ENCODE results near the gene FBXL3.
A peak's percentile ranks its signal among the peaks of the same experiment; 100 is the strongest.

FBXL3 gene, protein sequence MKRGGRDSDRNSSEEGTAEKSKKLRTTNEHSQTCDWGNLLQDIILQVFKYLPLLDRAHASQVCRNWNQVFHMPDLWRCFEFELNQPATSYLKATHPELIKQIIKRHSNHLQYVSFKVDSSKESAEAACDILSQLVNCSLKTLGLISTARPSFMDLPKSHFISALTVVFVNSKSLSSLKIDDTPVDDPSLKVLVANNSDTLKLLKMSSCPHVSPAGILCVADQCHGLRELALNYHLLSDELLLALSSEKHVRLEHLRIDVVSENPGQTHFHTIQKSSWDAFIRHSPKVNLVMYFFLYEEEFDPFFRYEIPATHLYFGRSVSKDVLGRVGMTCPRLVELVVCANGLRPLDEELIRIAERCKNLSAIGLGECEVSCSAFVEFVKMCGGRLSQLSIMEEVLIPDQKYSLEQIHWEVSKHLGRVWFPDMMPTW
- long read RNA-seq, partial matches to known transcripts, result 3 of 10 reads
- long read RNA-seq, other reads (novel, unspliced or antisense), result 5 of 10 reads

DNA sequence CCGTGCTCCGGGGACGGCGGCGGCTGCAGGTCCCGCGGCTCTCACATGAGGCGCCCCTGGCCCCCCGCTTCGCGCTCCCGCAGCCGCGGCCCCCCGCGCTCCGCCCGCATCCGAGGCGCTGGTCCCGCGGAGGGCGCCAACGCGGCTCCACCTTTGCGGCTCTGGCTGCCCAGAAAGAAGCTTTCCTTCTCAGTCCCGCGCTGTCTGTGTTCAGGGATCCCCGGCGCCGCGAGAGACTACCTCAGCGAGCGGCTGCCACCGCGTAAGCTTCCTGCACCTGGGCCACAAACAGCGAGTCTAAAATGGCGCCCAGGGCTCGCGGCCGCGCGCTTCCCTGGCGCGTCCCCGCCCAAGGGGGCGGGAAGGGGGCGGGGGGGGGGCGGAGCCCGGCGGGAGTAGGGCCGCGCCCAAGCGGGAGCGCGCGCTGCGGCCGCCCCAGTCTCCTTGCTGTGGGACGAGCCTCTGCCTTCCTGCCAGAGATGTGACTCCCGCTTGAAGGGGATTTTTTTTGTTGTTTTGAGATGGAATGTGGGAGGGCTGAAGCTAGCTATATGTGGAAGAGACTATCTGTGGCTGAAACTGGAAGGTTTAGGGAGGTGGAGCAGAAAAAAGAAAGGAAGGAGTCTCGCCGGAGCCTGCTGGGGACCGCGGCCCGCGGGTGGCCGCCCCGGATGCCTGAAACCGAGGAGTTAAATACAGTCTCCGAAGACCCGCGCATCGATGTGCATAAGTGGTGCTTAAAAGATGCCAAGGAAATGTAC, at the start of gene FBXL3:
FBXL3 (minus strand) TSS at position 299 of the 761 bp plus-strand sequence. CDS start 5,299 bp downstream, outside the sequence.
- H3K27me3 ChIP-seq (ENCODE audit: insufficient read depth, poor library complexity, severe bottlenecking), result no peaks in the 10 kb centered on the region
- TF ChIP-seq, protein P1, sequence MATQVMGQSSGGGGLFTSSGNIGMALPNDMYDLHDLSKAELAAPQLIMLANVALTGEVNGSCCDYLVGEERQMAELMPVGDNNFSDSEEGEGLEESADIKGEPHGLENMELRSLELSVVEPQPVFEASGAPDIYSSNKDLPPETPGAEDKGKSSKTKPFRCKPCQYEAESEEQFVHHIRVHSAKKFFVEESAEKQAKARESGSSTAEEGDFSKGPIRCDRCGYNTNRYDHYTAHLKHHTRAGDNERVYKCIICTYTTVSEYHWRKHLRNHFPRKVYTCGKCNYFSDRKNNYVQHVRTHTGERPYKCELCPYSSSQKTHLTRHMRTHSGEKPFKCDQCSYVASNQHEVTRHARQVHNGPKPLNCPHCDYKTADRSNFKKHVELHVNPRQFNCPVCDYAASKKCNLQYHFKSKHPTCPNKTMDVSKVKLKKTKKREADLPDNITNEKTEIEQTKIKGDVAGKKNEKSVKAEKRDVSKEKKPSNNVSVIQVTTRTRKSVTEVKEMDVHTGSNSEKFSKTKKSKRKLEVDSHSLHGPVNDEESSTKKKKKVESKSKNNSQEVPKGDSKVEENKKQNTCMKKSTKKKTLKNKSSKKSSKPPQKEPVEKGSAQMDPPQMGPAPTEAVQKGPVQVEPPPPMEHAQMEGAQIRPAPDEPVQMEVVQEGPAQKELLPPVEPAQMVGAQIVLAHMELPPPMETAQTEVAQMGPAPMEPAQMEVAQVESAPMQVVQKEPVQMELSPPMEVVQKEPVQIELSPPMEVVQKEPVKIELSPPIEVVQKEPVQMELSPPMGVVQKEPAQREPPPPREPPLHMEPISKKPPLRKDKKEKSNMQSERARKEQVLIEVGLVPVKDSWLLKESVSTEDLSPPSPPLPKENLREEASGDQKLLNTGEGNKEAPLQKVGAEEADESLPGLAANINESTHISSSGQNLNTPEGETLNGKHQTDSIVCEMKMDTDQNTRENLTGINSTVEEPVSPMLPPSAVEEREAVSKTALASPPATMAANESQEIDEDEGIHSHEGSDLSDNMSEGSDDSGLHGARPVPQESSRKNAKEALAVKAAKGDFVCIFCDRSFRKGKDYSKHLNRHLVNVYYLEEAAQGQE (IDR thresholded peaks at IDR 0.05; ENCODE audit: insufficient replicate concordance, low read depth), result peak; percentile 41
- TF ChIP-seq POLR2AphosphoS5 (IDR thresholded peaks at IDR 0.05; ENCODE audit: low read depth), result peak; percentile 83; the same call in 1 of the 2 replicates
- no peak for TF ChIP-seq SPI1 (IDR thresholded peaks at IDR 0.05; ENCODE audit: borderline replicate concordance, low read depth)
- peak within 1 kb of the TSS; percentile 92 for H3K27ac ChIP-seq (replicated peaks)
- H3K4me3 ChIP-seq (replicated peaks; ENCODE audit: insufficient read depth, low read length), result peak within 1 kb of the TSS; percentile 85
- DNase-seq (ENCODE audit: low read depth in 1 of 2, low spot score in 1 of 2), result peak; percentile 38 to 83

GRCh38 chr13:77067519-77067918, 40.6 kb upstream of the FBXL3 start:
- TF ChIP-seq SPI1 (IDR thresholded peaks at IDR 0.05; ENCODE audit: borderline replicate concordance, low read depth), result no peak
- TF ChIP-seq, protein P2, sequence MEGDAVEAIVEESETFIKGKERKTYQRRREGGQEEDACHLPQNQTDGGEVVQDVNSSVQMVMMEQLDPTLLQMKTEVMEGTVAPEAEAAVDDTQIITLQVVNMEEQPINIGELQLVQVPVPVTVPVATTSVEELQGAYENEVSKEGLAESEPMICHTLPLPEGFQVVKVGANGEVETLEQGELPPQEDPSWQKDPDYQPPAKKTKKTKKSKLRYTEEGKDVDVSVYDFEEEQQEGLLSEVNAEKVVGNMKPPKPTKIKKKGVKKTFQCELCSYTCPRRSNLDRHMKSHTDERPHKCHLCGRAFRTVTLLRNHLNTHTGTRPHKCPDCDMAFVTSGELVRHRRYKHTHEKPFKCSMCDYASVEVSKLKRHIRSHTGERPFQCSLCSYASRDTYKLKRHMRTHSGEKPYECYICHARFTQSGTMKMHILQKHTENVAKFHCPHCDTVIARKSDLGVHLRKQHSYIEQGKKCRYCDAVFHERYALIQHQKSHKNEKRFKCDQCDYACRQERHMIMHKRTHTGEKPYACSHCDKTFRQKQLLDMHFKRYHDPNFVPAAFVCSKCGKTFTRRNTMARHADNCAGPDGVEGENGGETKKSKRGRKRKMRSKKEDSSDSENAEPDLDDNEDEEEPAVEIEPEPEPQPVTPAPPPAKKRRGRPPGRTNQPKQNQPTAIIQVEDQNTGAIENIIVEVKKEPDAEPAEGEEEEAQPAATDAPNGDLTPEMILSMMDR (IDR thresholded peaks at IDR 0.05; ENCODE audit: insufficient read depth, low read length), result no peak
- no peak for TF ChIP-seq POLR2AphosphoS5 (IDR thresholded peaks at IDR 0.05; ENCODE audit: low read depth)
- TF ChIP-seq, protein P1 (IDR thresholded peaks at IDR 0.05; ENCODE audit: insufficient replicate concordance, low read depth), result no peak
- TF ChIP-seq GABPA (IDR thresholded peaks at IDR 0.05; ENCODE audit: low read depth), result no peak
- Histone ChIP-seq H3K27ac (replicated peaks) (no peak overlapping the region), H3K27me3 (ENCODE audit: insufficient read depth, poor library complexity, severe bottlenecking) (no peaks in the 10 kb centered on the region), H3K4me3 (replicated peaks; ENCODE audit: insufficient read depth, low read length) (no peak overlapping the region)
- no peak for DNase-seq (ENCODE audit: low read depth in 1 of 2, low spot score in 1 of 2)

- no peaks in the 10 kb centered on the region for H3K27me3 ChIP-seq (ENCODE audit: insufficient read depth, poor library complexity, severe bottlenecking)
- H3K4me3 ChIP-seq (replicated peaks; ENCODE audit: insufficient read depth, low read length), result no peak overlapping the region
- DNase-seq (ENCODE audit: low read depth in 1 of 2, low spot score in 1 of 2), result no peak
- H3K27ac ChIP-seq (replicated peaks), result no peak overlapping the region
- TF ChIP-seq, protein P2 (IDR thresholded peaks at IDR 0.05; ENCODE audit: insufficient read depth, low read length), result no peak
- TF ChIP-seq SPI1 (IDR thresholded peaks at IDR 0.05; ENCODE audit: borderline replicate concordance, low read depth), result peak; percentile 86
Observed at GRCh38 chr13:77065461-77066147, 38.6 kb upstream of the FBXL3 start.
